NCI-H2227 (cell line): ENCODE results near the gene PGC.

Source experiments
- DNase-seq: peaks from one replicate; lab custom pipeline; 2025; ENCODE audit not compliant: unreplicated experiment; lab: John Stamatoyannopoulos, UW

The PGC gene

DNA sequence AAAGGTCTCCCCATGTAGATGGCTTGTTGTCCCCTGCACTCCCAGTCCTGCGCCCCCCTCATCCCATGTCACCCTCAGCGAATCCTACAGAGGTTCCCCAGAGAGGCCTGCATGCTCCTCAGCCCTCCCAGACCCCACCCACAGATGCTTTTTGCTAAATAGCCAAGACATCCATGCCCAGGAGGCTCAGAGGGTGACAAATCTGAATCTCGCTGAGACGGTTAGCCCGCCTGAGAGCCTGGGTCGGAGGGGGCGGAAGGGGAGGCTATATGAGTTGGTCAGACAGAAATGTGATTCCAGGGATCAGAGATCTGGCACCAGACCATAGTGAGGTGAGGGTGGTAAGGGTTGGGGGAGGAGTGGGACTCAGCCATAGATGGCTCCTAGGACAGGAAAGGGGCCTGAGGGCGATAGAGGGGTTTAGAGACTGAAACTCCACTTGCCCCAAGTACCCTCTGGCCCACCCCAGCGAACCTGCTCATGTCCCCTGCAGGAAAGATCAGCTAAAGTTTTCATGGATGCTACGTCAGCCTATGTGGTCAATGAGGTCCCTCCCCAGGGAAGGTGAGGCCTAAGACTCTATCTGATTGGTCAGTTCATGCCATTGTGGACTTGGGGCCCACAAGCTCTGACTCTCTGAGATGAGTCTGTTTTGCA is 45.0 kb downstream of the PGC start:
- DNase-seq, result no peak

DNA sequence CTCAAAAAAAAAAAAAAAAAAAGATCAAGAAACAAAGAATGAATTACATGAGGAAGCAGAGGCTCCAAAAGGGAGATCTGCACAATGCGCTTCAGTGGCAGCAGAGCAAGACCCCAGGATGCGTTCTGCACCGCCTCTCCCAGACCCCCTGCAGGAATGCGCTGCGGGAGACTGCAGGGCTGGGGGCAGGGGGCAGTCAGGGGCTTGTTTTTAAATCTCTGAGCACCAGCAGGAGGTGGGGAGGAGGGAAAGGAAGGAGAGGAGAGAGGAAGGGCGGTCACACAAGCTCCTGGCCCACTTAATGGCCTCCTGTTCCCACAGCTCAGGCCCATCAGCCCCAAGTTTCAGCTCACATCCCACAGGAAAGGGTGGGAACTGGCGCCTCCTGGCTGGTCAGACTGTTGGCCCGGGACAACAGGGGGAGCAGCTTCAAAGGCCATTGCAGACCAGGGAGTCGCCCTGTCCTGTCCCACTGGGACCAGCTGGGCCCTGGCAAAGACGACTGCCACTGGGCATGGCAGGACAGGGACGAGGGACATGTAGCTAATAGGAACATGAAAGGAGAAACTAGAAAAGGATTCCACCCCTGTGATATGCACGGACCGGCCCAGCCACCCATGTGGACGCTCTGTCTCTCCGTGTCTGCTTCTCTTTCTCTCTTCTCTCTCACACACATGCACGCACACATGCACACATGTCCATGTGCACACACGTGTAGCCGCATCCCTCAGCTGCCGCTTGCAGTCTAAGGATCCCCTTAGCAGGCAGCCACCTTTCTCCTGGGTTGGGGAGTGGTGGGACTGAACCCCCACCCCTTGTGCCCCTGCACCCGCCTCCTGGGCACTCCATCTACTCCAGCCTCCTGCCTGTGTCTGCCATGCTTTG is 46.5 kb downstream of the PGC start:
- no peak for DNase-seq

DNA sequence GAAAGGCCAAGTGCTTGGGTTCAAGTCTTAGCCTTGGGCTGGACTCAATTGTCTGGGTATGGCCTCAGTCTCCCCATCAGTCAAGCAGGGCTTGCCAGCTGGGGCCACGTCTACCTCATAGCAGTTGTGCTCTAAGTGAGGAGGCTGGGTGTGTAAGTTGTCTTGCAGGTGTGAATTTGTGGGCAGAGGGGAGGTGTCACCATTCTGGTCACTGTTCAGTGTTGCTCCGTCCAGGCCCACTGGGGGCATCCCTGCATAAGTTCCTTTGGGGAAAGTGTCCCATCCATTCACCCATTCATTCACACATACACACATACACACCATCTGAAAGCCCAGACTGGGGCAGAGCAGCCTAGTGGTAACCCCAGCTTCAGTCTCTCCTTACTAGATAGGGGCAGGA is 48.1 kb downstream of the PGC start:
- no peak for DNase-seq

DNA sequence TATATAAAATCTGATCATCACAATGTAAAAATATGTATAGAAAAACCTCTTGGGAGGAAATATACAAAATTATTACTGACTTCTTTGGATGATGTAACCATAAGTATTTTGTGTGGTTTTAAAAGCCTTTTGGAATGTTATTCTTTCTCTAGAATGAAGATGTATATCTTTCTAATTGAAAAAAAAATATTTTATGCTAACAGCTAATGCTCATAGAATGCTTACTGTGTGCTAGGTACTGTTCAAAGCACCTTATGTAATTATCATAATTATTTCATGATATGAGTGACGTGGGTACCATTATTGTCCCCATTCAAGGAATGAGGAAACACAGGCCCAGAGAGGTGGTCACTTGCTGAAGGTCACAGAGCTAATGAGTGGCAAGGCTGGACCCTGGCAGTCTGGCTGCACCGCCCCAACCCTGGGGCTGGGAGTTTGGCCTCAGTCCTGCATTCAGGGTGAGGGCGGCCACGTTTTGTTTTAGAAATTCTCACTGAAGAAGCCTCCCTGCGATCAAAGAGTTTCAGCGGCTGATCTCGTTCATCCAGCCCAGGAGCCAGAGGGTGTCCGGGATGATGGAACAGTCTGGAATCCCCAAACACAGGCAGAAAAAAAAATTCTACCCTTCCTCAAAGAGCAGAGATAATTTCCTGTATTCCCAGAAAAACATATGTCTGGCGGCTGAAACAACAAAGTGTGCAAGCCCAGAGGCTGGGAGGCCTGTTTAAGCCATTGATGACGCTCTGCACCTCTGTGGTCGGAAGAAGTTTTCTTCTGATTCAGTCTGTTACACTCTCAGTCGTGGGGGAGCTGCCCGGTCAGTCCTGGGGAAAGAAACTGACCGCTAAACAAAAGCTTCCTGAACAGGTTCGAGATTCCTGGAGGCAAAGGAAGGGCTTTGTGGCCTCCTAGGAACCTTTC is 49.1 kb downstream of the PGC start:
- DNase-seq, result no peak

DNA sequence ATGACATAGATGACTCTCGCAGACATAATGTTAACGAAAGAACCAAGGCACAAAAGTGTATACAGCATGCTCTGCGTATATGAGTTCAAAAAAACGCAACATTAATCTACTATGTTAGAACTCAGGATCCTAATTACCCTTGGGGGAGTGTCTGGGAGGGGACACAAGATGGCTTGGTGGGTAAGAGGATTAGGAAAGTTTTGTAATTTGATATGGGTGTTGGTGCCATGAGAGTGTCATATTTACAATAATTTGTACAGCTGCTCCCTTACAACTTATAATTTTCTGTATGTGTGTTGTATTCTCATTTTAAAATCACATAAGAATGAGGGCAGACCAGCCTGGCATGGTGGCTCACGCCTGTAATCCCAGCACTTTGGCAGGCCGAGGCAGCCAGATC is 50.4 kb downstream of the PGC start:
- no peak for DNase-seq

DNA sequence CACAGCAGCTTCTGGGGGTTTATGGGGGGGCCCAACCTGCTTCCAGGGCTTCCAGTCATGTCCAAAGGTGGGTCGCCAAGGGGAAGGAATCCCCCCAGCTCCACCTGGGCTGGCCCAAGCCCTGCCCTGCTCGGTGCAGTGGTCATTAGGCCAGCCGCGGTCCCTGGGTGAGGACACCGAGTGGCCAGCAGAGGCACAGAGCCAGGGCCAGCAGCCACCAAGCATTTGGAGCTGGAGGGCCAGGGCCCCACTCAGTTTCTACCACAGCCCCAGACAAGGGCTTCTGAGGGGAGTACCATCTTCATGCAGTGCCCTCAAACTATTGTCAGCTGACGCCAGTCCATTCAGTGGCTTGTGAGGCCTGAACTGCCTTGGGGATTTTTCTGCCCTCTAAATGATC is 51.4 kb downstream of the PGC start:
- no peak for DNase-seq

DNA sequence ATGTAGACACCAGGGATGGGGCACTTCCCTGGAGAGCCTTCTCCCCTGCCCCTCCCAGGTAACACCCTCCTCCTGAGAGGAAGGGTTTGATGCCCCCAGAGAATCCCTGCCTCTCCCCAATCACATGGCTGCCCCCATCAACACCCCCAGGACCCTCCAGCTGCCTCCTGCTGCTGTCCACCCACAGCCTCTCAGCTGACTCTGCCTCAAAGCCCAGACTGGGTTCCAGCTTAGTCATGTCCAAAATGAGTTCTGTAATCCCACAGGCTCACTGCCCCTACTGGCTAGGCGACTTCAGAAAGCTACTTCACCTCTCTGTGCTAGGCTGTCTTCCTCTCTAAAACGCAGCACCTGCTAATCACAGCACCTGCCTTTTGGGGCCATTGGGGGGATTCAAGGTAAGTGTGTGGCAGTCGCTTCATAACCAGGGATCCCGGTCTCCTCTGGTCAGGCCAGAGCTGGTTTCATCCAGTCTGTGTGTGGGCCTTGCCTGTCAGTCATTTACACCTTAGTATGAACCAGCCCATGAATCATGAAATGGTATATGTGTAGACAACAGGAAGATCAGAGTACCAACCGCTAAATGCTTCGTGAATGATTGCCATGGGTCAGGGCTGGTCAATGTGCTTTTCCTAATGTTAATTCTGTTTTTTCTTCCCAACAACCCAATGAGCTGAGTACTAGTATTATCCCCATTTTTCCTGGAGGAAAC is 52.2 kb downstream of the PGC start:
- no peak for DNase-seq

DNA sequence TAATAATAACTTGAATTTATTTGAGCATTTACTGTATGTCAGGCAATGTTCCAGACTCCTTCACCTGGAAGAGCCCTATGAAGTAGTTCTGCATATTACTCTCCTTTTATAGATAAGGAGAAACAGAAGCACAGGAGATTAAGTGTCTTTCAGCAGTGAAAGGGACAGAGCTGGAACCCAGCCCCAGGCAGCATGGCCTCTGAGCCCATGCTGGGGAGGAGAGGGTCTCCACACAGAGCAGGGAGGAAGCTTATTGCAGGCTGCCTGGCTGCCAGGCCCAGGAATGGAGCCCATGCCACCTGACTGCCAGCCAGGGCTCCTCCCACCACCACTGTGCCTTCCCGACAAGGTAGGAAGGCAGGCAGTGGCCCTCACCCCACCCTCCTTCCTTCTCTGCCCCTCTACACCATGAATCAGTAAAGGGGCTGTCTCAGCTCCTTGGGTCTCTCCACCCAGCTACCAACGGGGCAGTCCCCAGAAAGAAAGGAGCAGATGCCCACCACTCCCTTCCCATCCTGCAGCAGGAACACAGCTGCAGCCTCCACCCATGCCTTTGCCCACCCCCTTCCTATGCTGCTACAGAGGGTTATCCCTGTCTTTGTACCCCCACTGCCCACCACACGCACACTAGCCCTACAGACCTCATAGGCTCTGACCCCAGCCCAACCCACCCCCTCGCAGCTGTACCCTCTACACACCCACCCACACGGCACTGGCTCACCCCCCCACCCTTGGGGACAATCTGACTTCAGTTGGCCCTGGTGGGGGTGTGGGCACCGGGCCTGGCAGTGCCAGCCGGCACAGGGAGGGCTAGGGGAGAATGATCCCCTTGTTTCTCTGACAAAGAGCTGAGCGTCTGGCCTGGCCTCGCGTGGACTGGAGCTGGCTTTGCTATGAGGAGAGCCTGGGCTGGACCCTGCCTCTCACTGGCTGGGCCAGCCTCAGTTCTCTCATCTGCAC is 53.6 kb downstream of the PGC start:
- no peak for DNase-seq

DNA sequence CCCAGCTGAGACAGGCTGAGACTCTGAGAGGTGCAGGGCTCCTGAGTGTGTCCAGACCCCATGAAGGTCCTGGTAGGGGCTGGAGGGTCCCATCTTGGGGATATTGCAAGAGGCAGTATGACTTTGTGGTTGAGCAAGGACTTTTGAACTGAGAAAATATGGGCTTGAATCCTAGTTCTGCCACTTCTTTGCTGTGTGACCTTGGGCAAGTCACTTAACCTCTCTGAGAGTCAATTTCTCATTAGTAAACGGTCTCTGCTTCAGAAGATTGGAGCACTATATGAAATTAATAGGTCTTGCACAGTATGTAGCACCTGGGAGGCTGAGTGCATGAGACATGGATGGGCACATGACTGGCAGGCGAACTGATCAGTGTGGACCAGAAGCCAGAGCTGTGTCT is 54.5 kb downstream of the PGC start:
- DNase-seq, result no peak

DNA sequence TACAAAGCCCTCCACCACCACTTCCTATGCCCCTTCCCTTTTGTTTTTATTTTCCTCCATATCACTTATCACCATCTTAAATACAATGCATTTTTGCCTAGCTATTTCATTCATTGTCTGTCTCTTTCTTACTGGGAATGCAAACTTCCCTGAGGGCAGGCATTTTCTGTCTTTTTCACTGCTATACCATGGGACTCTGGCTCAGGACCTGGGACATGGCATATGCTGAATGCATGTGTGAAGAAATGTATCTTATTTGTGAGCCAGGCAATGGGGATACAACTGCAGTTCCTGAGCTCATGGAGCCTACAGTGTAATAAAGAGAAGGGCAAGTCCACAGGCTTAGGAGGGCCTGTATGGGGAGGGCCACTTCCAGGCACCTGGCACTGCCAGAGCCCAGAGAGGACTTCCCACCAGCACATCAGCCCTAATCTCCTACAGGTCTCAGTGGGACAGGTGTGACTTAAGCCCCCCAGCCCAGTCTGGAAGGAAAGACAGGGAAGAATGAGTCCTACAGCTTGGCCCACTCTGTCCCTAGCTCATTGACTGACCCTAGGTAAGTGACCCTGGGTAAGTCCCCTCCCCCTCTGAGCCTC is 55.0 kb downstream of the PGC start:
- DNase-seq, result no peak

DNA sequence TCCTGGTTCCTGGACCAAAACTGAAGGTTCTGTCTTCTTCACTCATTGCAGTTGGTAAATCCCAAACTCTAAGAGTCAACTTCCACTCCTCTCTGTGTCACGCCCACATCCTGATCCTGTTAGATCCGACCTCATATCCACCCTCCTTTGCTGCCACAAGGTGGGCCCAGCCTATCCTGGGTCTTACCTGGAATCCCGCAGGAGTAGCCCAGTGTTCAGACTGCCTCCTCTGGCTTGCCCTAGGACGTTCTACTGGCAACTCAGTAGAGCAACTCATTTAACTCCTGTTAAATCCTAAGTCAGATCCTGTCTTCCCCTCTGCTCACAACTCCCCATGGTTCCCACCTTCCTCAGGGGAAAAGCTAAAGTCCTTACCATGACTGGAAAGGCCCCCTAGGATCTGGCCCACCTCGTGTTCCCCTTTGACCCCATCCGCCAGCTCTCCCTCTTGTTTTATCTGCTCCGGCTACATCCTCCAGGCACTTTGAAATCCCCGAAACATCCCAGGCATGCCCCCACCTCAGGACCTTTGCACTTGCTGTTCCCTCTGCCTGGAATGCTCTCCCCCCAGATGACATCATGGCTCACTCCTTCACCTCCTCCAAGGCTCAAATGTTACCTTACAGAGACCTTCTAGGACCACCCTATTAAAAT is 55.6 kb downstream of the PGC start:
- DNase-seq, result no peak

DNA sequence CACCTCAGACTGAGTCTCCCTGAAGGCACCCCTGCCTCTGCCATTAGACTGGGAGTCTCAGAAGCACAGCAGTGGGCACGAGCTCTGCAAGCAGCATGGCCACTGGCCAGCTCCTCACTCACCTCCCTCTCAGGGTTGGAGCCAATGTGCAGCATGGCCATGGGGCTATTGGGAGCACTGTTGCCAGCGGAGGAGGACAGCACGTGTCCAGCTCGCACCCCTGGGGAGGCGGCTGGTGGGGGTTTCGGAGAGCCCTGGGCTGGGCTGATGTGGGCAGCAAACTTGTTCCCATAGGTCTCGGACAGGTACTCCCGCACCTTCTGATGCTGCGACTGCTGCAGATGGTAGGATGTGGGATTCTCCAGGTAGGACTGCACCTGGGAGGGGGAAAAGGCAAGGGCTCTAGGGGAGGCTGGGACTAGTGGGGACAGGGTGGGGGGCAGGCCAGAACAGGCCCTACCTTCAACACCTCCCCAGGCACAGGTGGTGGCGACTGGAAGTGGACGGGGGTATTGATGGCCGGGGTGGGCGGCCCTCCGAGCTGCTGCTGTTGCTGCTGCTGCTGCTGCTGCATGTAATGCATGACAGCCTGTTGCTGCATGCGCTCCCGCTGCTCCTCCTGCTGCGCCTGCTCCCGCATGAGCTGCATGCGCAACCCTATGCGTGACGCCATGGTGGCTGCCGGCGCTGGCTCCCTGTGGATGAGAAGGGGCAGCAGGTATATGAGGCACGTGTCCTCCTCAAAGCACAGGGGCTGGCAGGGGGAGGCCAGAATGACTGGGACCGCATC is 56.5 kb downstream of the PGC start:
- DNase-seq, result no peak

DNA sequence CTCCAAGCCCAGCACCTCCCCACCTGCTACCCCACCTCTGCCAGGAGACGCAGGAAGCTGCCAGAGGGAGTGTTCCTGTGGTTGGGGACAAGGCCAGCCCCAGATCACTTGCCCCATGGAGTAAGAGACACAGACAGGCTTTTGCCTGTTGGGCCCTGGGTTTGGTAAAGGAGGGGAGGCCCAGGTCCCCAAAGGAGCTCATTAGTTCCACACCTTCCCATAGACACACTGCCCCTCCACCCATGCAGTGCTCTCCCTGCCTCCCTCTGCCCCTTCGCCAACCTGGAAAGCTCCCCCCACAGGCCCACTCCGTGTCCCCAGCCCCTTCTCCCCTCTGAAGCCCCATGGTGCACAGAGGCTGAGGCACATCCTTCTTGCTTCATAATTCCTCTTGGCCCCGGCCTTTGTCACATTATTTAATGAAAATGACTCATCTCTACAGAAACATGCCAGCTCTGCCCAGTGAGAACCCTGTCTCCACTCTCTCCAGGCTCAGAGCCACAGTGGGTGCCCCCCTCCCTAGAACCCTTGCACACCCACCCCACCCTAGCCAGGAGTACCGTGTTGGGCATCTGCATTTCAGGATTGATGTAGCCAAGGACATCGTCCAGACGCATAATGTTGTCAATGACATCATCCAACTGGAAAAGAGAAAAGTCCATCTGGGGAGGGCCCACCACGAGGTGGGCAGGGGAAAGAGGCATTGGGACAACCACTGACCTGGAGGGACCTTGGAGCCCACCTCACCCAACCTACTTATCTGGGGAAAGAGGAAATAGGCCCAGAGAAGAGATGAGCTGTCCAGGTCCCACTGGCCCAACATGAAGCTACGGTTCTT is 57.8 kb downstream of the PGC start:
- no peak for DNase-seq

DNA sequence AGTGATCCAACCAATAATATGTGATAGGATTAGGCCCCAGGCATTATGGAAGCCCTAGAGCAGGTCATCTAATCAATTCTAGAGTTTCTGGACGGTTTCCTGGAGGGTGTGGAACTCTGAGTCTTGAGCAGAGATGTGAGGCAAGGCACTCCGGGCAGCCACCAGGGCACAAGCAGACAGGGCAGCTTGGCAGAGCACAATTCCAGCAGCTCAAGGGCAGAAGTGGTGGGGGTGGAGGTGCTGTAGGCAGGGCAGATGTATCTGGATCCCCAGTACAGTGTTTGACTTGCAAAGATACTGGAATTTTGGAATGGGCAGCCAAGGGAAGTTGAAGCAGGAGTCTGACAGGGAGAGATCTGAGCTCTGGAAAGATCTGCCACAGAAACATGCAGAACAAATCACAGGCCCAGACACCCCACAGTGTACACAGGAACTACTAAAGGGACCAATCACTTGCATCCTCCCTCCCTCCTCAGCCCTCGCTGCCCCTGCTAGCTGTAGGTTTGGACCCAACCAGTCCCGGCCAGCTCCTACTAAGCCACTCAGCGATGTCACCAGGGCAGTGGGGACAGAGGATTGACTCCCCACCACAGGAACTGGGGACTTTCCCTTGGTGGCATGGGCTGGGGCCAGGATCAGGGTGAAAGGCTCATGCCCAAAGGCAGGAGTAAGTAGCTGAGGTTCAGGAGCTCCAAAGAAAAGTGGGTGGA is 58.8 kb downstream of the PGC start:
- no peak for DNase-seq

DNA sequence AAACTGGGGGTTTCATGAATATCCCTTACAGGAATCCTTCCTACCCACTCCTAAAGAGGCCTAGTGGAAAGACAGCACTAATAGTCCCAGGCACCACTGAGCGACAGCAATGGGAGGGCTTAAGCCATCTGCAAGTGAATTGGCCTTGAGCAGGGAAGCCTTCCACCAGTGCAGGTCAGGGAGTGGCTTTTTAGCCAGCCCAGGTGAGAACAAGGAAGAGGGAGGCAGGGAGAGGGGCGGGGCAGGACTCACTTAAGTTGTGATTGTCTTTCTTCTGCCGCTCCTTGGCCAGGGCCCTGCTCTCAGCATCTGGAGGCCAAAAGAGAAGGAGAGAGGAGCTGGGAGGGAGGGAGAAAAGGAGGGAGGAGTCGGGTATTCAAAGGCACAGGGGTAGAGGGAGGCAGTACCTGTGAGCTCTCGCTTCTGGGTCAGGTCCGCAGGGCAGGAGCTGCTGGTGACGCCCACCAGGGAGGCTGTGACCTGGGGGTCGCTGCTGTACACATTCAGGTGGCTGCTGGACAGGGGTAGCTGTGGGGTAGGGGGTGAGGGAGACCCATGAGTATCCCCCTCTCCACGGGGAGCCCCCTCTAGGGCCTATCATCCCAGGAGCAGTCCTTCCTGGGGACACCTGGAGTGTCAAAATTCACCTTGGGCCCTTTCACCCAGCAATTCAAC is 59.6 kb downstream of the PGC start:
- no peak for DNase-seq
